ENCODE data around the gene MUC13.

MUC13 gene

DNA sequence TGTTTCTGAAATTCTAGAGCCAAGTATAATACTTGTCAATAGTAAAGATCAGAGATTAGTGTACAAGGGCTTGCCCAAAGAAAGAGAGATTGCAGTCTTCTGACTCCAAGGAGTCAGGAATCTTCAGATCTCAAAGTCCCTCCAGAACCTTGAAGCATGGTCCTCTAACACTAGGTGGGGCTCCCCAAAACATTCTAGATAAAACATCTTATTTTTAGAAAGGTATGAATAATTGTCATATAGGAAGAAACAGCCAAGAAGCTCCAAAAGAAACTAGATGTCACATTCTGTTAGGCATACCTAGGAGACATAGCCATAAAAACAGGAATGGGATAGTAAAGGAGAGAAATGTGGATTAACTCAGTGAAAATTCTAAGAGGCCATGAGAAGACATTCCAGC is 10.7 kb downstream of the MUC13 start:
- peak; percentile 22 for DNase-seq (ENCODE audit: low read depth)

DNA sequence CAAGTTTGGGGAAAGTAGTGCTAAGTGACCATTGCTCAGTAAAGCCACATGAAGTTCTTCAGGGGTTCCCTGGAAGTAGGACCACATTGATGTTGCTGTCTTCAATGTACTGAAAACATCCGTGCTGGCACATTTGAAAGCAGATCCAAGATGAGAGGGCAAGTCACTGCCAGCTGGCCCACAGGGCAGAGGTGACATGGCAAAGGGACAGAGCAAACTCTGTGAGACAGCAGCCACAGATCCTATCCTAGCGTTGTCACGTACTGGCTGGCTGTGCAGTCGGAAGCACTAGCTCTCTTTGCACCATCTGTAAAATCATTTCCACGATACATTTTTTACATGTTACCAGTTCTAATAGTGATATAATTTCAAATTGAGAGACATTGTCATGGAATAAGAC is 13.8 kb downstream of the MUC13 start:
- TF ChIP-seq, protein P1, sequence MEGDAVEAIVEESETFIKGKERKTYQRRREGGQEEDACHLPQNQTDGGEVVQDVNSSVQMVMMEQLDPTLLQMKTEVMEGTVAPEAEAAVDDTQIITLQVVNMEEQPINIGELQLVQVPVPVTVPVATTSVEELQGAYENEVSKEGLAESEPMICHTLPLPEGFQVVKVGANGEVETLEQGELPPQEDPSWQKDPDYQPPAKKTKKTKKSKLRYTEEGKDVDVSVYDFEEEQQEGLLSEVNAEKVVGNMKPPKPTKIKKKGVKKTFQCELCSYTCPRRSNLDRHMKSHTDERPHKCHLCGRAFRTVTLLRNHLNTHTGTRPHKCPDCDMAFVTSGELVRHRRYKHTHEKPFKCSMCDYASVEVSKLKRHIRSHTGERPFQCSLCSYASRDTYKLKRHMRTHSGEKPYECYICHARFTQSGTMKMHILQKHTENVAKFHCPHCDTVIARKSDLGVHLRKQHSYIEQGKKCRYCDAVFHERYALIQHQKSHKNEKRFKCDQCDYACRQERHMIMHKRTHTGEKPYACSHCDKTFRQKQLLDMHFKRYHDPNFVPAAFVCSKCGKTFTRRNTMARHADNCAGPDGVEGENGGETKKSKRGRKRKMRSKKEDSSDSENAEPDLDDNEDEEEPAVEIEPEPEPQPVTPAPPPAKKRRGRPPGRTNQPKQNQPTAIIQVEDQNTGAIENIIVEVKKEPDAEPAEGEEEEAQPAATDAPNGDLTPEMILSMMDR (conservative IDR thresholded peaks at IDR 0.05; ENCODE audit: low read depth, low read length), result no peak
- DNase-seq (ENCODE audit: low read depth), result no peak
- no peak overlapping the region for H3K4me3 ChIP-seq (ENCODE audit: low read depth, low read length)

More for the DNA sequence above, 10.7 kb downstream of the MUC13 start:
- TF ChIP-seq, protein P1 (conservative IDR thresholded peaks at IDR 0.05; ENCODE audit: low read depth, low read length), result peak; percentile 35
- H3K4me3 ChIP-seq (ENCODE audit: low read depth, low read length), result no peak overlapping the region

DNA sequence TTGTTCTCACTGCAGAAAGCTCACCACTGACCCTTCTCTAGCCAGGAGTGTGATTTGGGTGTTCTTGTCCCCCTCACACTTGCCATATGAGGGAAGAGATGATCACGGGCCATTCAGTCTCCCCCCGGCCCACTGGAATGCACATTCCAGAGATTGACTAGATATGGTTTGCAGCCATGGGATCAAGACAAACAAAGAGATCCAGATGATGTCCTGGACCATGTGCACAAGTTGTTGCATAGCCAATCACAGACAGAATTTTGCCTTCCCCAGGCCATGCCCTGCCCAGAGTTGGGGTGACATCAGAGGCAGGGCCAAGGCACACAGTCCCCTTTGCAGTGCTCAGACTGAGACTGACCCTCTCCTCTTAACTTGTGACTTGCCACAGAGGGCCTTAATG is 14.8 kb downstream of the MUC13 start:
- peak; percentile 39 for DNase-seq (ENCODE audit: low read depth)
- no peak overlapping the region for H3K4me3 ChIP-seq (ENCODE audit: low read depth, low read length)
- TF ChIP-seq, protein P1 (conservative IDR thresholded peaks at IDR 0.05; ENCODE audit: low read depth, low read length), result no peak

DNA sequence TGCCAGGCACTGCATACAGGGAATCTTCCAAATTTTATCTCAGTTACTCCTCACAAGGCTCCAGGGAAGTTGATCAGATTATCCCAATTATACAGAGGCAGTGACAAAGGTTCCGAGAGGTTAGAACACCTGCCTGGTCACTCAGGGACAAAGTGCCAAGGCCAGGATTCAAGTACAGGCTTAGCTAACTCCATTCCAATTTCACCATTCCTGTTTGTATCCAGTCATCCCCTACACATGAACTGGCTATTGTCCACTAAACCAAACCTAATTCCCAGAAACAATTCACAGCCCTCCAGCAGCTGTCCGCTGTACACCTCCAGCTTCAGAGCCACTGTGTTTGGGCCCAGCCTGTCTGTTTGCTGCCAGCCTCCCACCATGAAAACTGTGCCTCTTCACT is 16.0 kb downstream of the MUC13 start:
- no peak for DNase-seq (ENCODE audit: low read depth)

DNA sequence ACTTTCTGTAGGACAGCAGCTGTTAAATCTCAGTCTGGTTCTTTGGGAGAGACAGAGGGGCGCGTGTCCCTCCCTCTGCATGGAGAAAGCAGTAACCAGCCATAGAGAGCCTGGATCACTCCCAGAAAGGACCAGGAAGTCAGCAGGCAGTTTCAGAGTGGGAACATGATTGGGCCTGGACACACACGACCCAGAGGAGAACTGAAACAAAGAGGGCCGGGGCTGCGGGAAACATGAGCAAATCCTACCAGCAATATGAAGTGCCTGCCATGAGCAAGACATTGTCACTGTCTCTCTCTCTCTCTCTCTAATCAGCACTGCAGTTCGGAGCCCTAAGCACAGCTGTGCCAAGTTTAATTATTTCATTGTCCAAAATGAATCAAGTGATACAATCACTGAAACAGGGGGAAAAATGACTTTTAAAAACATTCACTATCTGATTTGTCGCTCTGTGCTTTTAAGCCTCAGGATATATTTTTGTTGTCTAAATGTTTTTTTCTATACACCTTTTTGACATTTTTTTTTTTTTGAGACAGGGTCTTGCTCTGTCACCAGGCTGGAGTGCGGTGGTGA is 17.6 kb downstream of the MUC13 start:
- TF ChIP-seq, protein P1 (conservative IDR thresholded peaks at IDR 0.05; ENCODE audit: low read depth, low read length), result no peak
- DNase-seq (ENCODE audit: low read depth), result no peak
- H3K4me3 ChIP-seq (ENCODE audit: low read depth, low read length), result no peak overlapping the region

More for the DNA sequence above, 16.0 kb downstream of the MUC13 start:
- TF ChIP-seq, protein P1 (conservative IDR thresholded peaks at IDR 0.05; ENCODE audit: low read depth, low read length), result no peak
- H3K4me3 ChIP-seq (ENCODE audit: low read depth, low read length), result no peak overlapping the region

DNA sequence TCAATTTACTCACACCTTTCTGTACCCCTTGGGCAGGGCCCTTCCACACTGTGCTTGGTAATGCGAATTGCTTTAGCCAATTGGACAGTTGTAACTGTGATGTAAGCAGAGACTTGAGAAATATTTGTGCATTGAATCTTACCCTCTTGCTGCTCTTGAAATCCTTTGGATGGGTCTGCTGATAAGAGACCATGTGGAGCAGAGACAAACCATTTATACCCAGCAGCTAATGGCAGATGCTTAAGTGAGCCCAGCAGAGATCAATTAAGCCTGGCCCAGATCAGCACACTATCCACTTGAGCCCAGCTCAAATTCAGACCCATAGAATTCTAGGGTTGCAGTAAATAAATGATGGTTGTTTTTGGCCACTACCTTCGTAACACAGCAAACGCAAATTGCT is 19.3 kb downstream of the MUC13 start:
- DNase-seq (ENCODE audit: low read depth), result no peak
- TF ChIP-seq, protein P1 (conservative IDR thresholded peaks at IDR 0.05; ENCODE audit: low read depth, low read length), result no peak
- no peak overlapping the region for H3K4me3 ChIP-seq (ENCODE audit: low read depth, low read length)

DNA sequence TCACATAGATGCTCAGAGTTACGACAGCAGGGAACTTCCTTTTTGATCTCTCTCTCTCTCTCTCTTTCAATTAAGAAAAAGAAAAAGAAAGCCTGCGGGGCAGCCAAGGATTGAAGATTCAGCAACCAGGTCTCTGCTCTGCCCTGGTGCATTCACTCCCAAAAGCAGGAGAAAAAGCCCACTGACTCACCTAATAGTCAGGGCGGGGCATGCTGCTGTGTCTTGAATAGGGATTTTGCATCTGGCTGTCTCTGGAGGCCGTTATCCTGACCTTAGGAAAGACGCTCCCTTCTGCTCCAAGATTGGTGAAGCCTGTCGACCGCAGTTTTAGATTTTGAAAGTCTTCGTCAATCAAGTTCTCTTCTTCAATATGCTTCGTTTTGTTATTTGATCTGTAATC is 26.6 kb downstream of the MUC13 start:
- TF ChIP-seq, protein P1 (conservative IDR thresholded peaks at IDR 0.05; ENCODE audit: low read depth, low read length), result no peak
- H3K4me3 ChIP-seq (ENCODE audit: low read depth, low read length), result no peak overlapping the region
- DNase-seq (ENCODE audit: low read depth), result no peak

All from choroid plexus epithelial cell (primary cell).